Heart right ventricle (tissue), 16 donors: Measurements from ENCODE around the gene CCDC192. TPM values are rescaled to one million over a fixed set of nuclear protein-coding genes. Genes with fewer than 3 reads are reported as not detected.
"Not testable (repeated sequence)": the region's sequence is repeated elsewhere in the genome, so short reads cannot be mapped to it uniquely, and the experiment has no call there.

Experiments used
- ATAC-seq, 8 donors: fragments of 200-7000 bp; cut with Tn5 transposase; one replicate each; pipeline ENCODE4 v1.9.1; 2020; ENCODE audit warnings: mild to moderate bottlenecking in 8 of 8, moderate library complexity in 8 of 8, moderate number of reproducible peaks in 1 of 8
- DNase-seq, 2 donors: peaks; one replicate each; pipeline ENCODE4 v3.0.0-alpha.2; 2020
- H3K27ac ChIP-seq, 10 donors: fragments of 200-600 bp; sonication (generic) in 2 of 10; one replicate each; pipeline versions ENCODE4 v1.5.0 to v1.8.0; 2020 to 2022; ENCODE audit warnings: mild to moderate bottlenecking in 3 of 10
- H3K27me3 ChIP-seq, 7 donors: fragments of 200-600 bp; one replicate each; pipeline ENCODE4 v1.8.0; 2021 to 2022; ENCODE audit warnings: mild to moderate bottlenecking in 2 of 7
- H3K36me3 ChIP-seq, 9 donors: fragments of 200-600 bp; sonication (generic) in 1 of 9; one replicate each; pipeline versions ENCODE4 v1.5.0 to v1.8.0; 2020 to 2022; ENCODE audit warnings: mild to moderate bottlenecking in 2 of 9
- H3K4me1 ChIP-seq, 9 donors: fragments of 200-600 bp; sonication (generic) in 1 of 9; one replicate each; pipeline versions ENCODE4 v1.5.0 to v1.8.0; 2020 to 2022; ENCODE audit warnings: mild to moderate bottlenecking in 4 of 9
- H3K4me3 ChIP-seq, 10 donors: fragments of 200-600 bp; sonication (generic) in 2 of 10; one replicate each; pipeline versions ENCODE4 v1.5.0 to v1.8.0; 2020 to 2022; ENCODE audit warnings: mild to moderate bottlenecking in 7 of 10, moderate library complexity in 2 of 10
- H3K9me3 ChIP-seq, 11 donors: fragments of 200-600 bp in 10 of 11; sonication (generic) in 2 of 11; one replicate each; pipeline versions ENCODE4 v1.5.0 to v1.8.0; 2013 to 2022; ENCODE audit warnings: mild to moderate bottlenecking in 2 of 11, control low read depth in 1 of 11, moderate library complexity in 1 of 11
- WGBS, 2 donors: extraction: QIAGEN DNeasy Blood & Tissue Kit; methylation state at CpG; one replicate each; pipeline ENCODE4 v1.1.7; 2013; ENCODE audit warnings: inconsistent platforms in 1 of 2; 5-methylcytosine and 5-hydroxymethylcytosine counted together
- intact Hi-C, 10 donors: fragments of 100-400 bp; cut with DNase I; formaldehyde crosslinking; loops; one replicate each; pipeline versions ENCODE4 v1.11.1 to v1.14.2; 2022
- polyA plus RNA-seq, 2 donors: library from polyadenylated mRNA; stranded (reverse); fragments of 200-250 nt; gene quantifications; one replicate each; pipeline ENCODE4 v1.2.3, GENCODE V29; 2013
- total RNA-seq, 10 donors: library from RNA; stranded (reverse); fragmentation: NEBNext Ultra II Directional in 3 of 10; extraction: Animal tissue kit (Norgen Biotek cat#: 25700) in 3 of 10; gene quantifications; one replicate each; pipeline versions ENCODE4 v1.2.1 to v1.2.4, GENCODE V29; 2021 to 2023
- TF ChIP-seq, protein P1 (sequence below), 9 donors: fragments of 200-600 bp; sonication (generic) in 2 of 9; IDR thresholded peaks; one replicate each; pipeline versions ENCODE4 v1.5.0 to v1.8.0; 2021 to 2022; ENCODE audit warnings: antibody characterized with exemption in 9 of 9, mild to moderate bottlenecking in 5 of 9, moderate library complexity in 1 of 9
- donor health status: Arrhythmogenic right ventricular cardiomyopathy.
- donor health status: ischemic (EF 13 %, LVEDD 7.1; RV severe dilation, severe dysfunction).
- donor health status: healthy with polysubstance abuse.
- donor health status: DM: no; HTN: yes; CAD: no.
- donor health status: DM: no; HTN: no; CAD: no.
- donor health status: ischemic (EF 25% LVEDD 6.9; RV normal size, moderate dysfunction).
- donor health status: ischemic (EF 25% LVEDD 5.7; RV mildly dilated, moderate dysfunction).
- donor health status: healthy.
- donor health status: DM: yes; HTN: yes; CAD: no.
- donor health status: Ischemic cardiomyopathy.
- donor health status: ischemic (EF 35%, LVEDD 5.7; RV mildly dilated, moderate dysfunction).
- donor health status: nonischemic (EF 11% LVEDD 7.7; RV severe dilation, severe dysfunction).
- donor health status: DM: yes; HTN: yes; CAD: no.
- donor health status: PGD.
- donor health status: ischemic (EF 29% LVEDD 5.4; RV normal size, mild dysfunction).
- donor health status: nonischemic (EF 23%, LVEDD 6.1; RV moderate dilation, normal function).

CCDC192 gene
- total and polyA plus RNA-seq, 12 donors: 0.13 to 0.76 (median 0.33) TPM; not detected in 8

DNA sequence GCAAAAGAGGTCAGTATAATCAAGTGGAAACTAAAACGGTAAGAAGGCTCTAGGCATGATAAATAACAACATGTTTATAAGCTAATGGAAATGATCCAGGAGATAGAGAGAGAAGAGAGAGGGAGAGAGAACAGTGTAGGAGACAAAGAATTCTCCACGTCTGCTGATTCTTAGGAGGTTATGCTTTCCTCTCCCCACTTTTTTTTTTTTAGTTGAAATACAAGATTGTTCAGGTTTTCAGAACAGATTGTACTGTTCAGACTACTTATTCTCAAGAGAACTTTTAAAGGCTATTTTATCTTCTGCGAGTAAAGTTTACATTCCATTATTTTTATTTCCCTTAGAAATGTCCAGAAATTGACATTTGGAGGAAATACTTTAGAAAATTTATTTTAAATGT is 4.0 kb downstream of the CCDC192 start:
- Histone ChIP-seq H3K27ac (peak overlapping the region in 5 of 10 donors; percentile 11 to 51 (median 39)), H3K36me3 (no peaks in the 10 kb centered on the region), H3K4me3 (no peak overlapping the region), H3K4me1 (peaks cover 0 to 45% (median 26%) of the 10 kb centered on the region in 9 donors), H3K27me3 (no peaks in the 10 kb centered on the region), H3K9me3 (no peaks in the 10 kb centered on the region)
- DNase-seq (no peak), ATAC-seq (peak in 2 of 8 donors; percentile 38 to 61)
- TF ChIP-seq, protein P1, sequence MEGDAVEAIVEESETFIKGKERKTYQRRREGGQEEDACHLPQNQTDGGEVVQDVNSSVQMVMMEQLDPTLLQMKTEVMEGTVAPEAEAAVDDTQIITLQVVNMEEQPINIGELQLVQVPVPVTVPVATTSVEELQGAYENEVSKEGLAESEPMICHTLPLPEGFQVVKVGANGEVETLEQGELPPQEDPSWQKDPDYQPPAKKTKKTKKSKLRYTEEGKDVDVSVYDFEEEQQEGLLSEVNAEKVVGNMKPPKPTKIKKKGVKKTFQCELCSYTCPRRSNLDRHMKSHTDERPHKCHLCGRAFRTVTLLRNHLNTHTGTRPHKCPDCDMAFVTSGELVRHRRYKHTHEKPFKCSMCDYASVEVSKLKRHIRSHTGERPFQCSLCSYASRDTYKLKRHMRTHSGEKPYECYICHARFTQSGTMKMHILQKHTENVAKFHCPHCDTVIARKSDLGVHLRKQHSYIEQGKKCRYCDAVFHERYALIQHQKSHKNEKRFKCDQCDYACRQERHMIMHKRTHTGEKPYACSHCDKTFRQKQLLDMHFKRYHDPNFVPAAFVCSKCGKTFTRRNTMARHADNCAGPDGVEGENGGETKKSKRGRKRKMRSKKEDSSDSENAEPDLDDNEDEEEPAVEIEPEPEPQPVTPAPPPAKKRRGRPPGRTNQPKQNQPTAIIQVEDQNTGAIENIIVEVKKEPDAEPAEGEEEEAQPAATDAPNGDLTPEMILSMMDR (IDR thresholded peaks at IDR 0.05): no peak
- WGBS, 2 donors: 33 to 48% methylated on average over 3 of the region's 3 CpGs
- intact Hi-C loops: loop anchor here in 1 of 10 donors (10.0 kb wide), 1 partner anchor 132 kb away; no protein-coding TSS in a partner anchor

GRCh38 chr5:127713083-127713482 is 9.9 kb downstream of the CCDC192 start:
- ATAC-seq, H3K36me3 ChIP-seq, intact Hi-C loops, H3K4me3 ChIP-seq, H3K9me3 ChIP-seq, DNase-seq, H3K27me3 ChIP-seq, H3K27ac ChIP-seq, H3K4me1 ChIP-seq: not testable (repeated sequence)
- 65 to 70% methylated on average over 4 of the region's 4 CpGs for WGBS, 2 donors

DNA sequence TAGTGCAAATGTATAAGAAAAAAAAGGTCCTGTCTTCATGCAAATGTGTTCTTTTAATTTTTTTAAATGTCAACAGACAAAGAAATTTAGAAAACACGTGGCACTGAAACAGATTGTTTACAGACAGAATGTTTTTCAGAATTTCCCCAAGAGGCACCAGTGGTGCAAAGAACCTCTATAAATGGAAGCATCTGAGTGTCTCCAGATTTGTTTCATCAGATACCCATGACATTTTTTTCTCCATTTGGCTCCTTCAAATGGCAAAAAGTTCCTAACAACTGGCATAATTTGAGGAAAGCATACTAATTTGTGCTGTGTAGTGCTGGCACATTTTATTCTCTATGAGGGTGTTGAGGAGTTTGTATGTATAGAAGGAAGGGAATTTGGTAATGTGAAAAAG is 15.0 kb downstream of the CCDC192 start:
- H3K9me3 ChIP-seq: peaks cover 0 to 25% (median 6%) of the 10 kb centered on the region in 11 donors
- no peak overlapping the region for H3K4me3 ChIP-seq
- TF ChIP-seq, protein P1 (IDR thresholded peaks at IDR 0.05): no peak
- peaks cover 0 to 8% (median 0%) of the 10 kb centered on the region in 9 donors for H3K4me1 ChIP-seq
- 60 to 67% methylated on average over 1 of the region's 1 CpG for WGBS, 2 donors
- no peak overlapping the region for H3K27ac ChIP-seq
- intact Hi-C loops: no loop called here
- DNase-seq (no peak), ATAC-seq (no peak)
- no peaks in the 10 kb centered on the region for H3K27me3 ChIP-seq
- no peaks in the 10 kb centered on the region for H3K36me3 ChIP-seq

DNA sequence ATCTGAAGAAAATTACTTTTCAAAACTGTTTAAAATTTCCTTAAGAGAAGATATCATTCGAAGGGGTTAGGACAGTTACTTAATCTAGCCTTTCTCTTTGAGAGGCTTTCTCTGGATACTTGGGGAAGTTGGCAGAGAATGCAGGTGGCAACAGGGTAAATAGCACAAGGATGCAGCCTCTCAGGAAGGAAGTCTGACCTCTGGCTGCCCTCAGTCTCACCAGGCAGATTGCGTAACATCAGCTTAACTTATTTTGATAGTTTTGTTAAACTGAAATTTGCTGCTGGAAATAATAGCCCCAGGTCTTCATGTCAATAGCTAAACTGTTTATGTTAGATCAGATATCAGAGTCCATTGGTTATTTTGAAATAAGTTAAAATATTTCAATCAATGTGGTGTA is 20.4 kb downstream of the CCDC192 start:
- WGBS, 2 donors: 24 to 29% methylated on average over 2 of the region's 2 CpGs
- H3K4me3 ChIP-seq: no peak overlapping the region
- no peak overlapping the region for H3K27ac ChIP-seq
- peaks cover 3 to 16% (median 9%) of the 10 kb centered on the region in 9 donors for H3K4me1 ChIP-seq
- H3K9me3 ChIP-seq: peaks cover 0 to 22% (median 6%) of the 10 kb centered on the region in 11 donors
- TF ChIP-seq, protein P1 (IDR thresholded peaks at IDR 0.05): no peak
- no peaks in the 10 kb centered on the region for H3K27me3 ChIP-seq
- DNase-seq (no peak), ATAC-seq (peak in 4 of 8 donors; percentile 38 to 79 (median 49))
- no peaks in the 10 kb centered on the region for H3K36me3 ChIP-seq
- intact Hi-C loops: loop anchor here in 2 of 10 donors (10.0 kb wide), 1 partner anchor 159 kb away; no protein-coding TSS in a partner anchor

GRCh38 chr5:127725673-127726072 is 22.5 kb downstream of the CCDC192 start:
- TF ChIP-seq, protein P1 (IDR thresholded peaks at IDR 0.05): no peak
- Histone ChIP-seq H3K9me3 (peaks cover 0 to 20% (median 2%) of the 10 kb centered on the region in 11 donors), H3K36me3 (no peaks in the 10 kb centered on the region), H3K27me3 (no peaks in the 10 kb centered on the region), H3K27ac (no peak overlapping the region), H3K4me3 (no peak overlapping the region), H3K4me1 (peaks cover 3 to 16% (median 9%) of the 10 kb centered on the region in 9 donors)
- intact Hi-C loops: loop anchor here in 2 of 10 donors (10.0 kb wide), 1 partner anchor 161 kb away; no protein-coding TSS in a partner anchor
- ATAC-seq: no peak
- WGBS, 2 donors: 76 to 81% methylated on average over 1 of the region's 1 CpG
- no peak for DNase-seq
